HEK293 (cell line): ENCODE measurements around the gene TTC9B.

Experiments
- ATF2 ChIP-seq: fragments of 450-650 bp; formaldehyde crosslinking; IDR thresholded peaks from 2 replicates; pipeline ENCODE4 v1.5.1; 2016; ENCODE audit warnings: missing biosample characterization, missing genetic modification characterization, low read depth
- KLF16 ChIP-seq: fragments of 450-650 bp; formaldehyde crosslinking; IDR thresholded peaks from 2 replicates; pipeline ENCODE4 v1.5.1; 2017; ENCODE audit warnings: missing biosample characterization, missing genetic modification characterization
- MYNN ChIP-seq: fragments of 450-650 bp; formaldehyde crosslinking; IDR thresholded peaks from 2 replicates; pipeline ENCODE4 v1.5.1; 2016; ENCODE audit warnings: missing biosample characterization, missing genetic modification characterization, borderline replicate concordance
- PRDM1 ChIP-seq: fragments of 450-650 bp; formaldehyde crosslinking; IDR thresholded peaks from 2 replicates; pipeline ENCODE4; 2016; ENCODE audit warnings: missing biosample characterization, missing genetic modification characterization
- SCRT2 ChIP-seq: fragments of 450-650 bp; formaldehyde crosslinking; IDR thresholded peaks from 2 replicates; pipeline ENCODE4 v1.5.1; 2016; ENCODE audit warnings: missing biosample characterization, missing genetic modification characterization
- WT1 ChIP-seq: fragments of 450-650 bp; formaldehyde crosslinking; IDR thresholded peaks from 2 replicates; pipeline ENCODE4 v1.5.1; 2016; ENCODE audit warnings: missing biosample characterization, missing genetic modification characterization
- ZBTB48 ChIP-seq: fragments of 450-650 bp; formaldehyde crosslinking; IDR thresholded peaks from 2 replicates; pipeline ENCODE4 v1.5.1; 2016; ENCODE audit warnings: missing biosample characterization, missing genetic modification characterization
- ZBTB7A ChIP-seq: fragments of 450-650 bp; formaldehyde crosslinking; IDR thresholded peaks from 2 replicates; pipeline ENCODE4 v1.5.1; 2016; ENCODE audit warnings: low read depth, missing biosample characterization, missing genetic modification characterization
- ZFHX2 ChIP-seq: fragments of 450-650 bp; formaldehyde crosslinking; conservative IDR thresholded peaks from 2 replicates; pipeline ENCODE4 v1.5.1; 2016; ENCODE audit warnings: missing biosample characterization, missing genetic modification characterization
- ZNF133 ChIP-seq: fragments of 450-650 bp; formaldehyde crosslinking; IDR thresholded peaks from 2 replicates; pipeline ENCODE4 v1.5.1; 2016; ENCODE audit warnings: missing biosample characterization, missing genetic modification characterization
- ZNF148 ChIP-seq: fragments of 450-650 bp; formaldehyde crosslinking; IDR thresholded peaks from 2 replicates; pipeline ENCODE4 v1.5.0; 2017; ENCODE audit warnings: missing biosample characterization, missing genetic modification characterization, borderline replicate concordance
- ZNF155 ChIP-seq: fragments of 450-650 bp; formaldehyde crosslinking; IDR thresholded peaks from 2 replicates; pipeline ENCODE4 v1.5.1; 2016; ENCODE audit warnings: missing biosample characterization, missing genetic modification characterization
- ZNF157 ChIP-seq: fragments of 450-650 bp; formaldehyde crosslinking; IDR thresholded peaks from 2 replicates; pipeline ENCODE4 v1.5.1; 2016; ENCODE audit warnings: missing biosample characterization, missing genetic modification characterization
- ZNF2 ChIP-seq: fragments of 450-650 bp; formaldehyde crosslinking; IDR thresholded peaks from 2 replicates; pipeline ENCODE4 v1.5.1; 2016; ENCODE audit warnings: missing biosample characterization, missing genetic modification characterization
- ZNF214 ChIP-seq: fragments of 450-650 bp; formaldehyde crosslinking; IDR thresholded peaks from 2 replicates; pipeline ENCODE4 v1.5.1; 2017; ENCODE audit warnings: missing biosample characterization, mild to moderate bottlenecking, missing genetic modification characterization, borderline replicate concordance
- ZNF223 ChIP-seq: fragments of 450-650 bp; formaldehyde crosslinking; IDR thresholded peaks from 2 replicates; pipeline ENCODE4 v1.5.1; 2016; ENCODE audit warnings: missing biosample characterization, missing genetic modification characterization
- ZNF391 ChIP-seq: fragments of 450-650 bp; formaldehyde crosslinking; IDR thresholded peaks from 2 replicates; pipeline ENCODE4 v1.5.1; 2016; ENCODE audit warnings: low read depth, missing biosample characterization, missing genetic modification characterization, borderline replicate concordance
- ZNF394 ChIP-seq: fragments of 450-650 bp; formaldehyde crosslinking; IDR thresholded peaks from 2 replicates; pipeline ENCODE4 v1.5.1; 2016; ENCODE audit warnings: missing biosample characterization, missing genetic modification characterization, mild to moderate bottlenecking, moderate library complexity, borderline replicate concordance
- ZNF433 ChIP-seq: fragments of 450-650 bp; formaldehyde crosslinking; IDR thresholded peaks from 2 replicates; pipeline ENCODE4 v1.5.1; 2016; ENCODE audit warnings: missing biosample characterization, missing genetic modification characterization, low read depth
- ZNF501 ChIP-seq: fragments of 450-650 bp; formaldehyde crosslinking; IDR thresholded peaks from 2 replicates; pipeline ENCODE4 v1.5.1; 2016; ENCODE audit warnings: missing biosample characterization, missing genetic modification characterization
- ZNF514 ChIP-seq: fragments of 450-650 bp; formaldehyde crosslinking; IDR thresholded peaks from 2 replicates; pipeline ENCODE4 v1.5.1; 2016; ENCODE audit warnings: missing biosample characterization, missing genetic modification characterization
- ZNF529 ChIP-seq: fragments of 450-650 bp; formaldehyde crosslinking; IDR thresholded peaks from 2 replicates; pipeline ENCODE4 v1.5.1; 2017; ENCODE audit warnings: missing genetic modification characterization, missing biosample characterization; ENCODE audit not compliant: insufficient replicate concordance
- ZNF548 ChIP-seq: fragments of 450-650 bp; formaldehyde crosslinking; IDR thresholded peaks from 2 replicates; pipeline ENCODE4 v1.5.1; 2016; ENCODE audit warnings: missing biosample characterization, missing genetic modification characterization
- ZNF626 ChIP-seq: fragments of 450-650 bp; sonication (Bioruptor Pico); formaldehyde crosslinking; IDR thresholded peaks from 2 replicates; pipeline ENCODE4 v1.5.1; 2018; ENCODE audit warnings: missing biosample characterization, missing genetic modification characterization, inconsistent platforms
- ZNF658 ChIP-seq: fragments of 450-650 bp; formaldehyde crosslinking; IDR thresholded peaks from 2 replicates; pipeline ENCODE4; 2016; ENCODE audit warnings: missing biosample characterization, missing genetic modification characterization
- ZNF707 ChIP-seq: fragments of 450-650 bp; formaldehyde crosslinking; IDR thresholded peaks from 2 replicates; pipeline ENCODE4 v1.5.1; 2016; ENCODE audit warnings: missing biosample characterization, missing genetic modification characterization
- ZNF768 ChIP-seq: fragments of 450-650 bp; formaldehyde crosslinking; IDR thresholded peaks from 2 replicates; pipeline ENCODE4 v1.5.1; 2018; ENCODE audit warnings: missing biosample characterization, mild to moderate bottlenecking, missing genetic modification characterization
- ZSCAN23 ChIP-seq: fragments of 450-650 bp; formaldehyde crosslinking; IDR thresholded peaks from 2 replicates; pipeline ENCODE4 v1.5.1; 2016; ENCODE audit warnings: missing biosample characterization, missing genetic modification characterization
- TF ChIP-seq, protein P1 (sequence below): fragments of 450-650 bp; formaldehyde crosslinking; IDR thresholded peaks from 2 replicates; pipeline ENCODE4 v1.5.1; 2016; ENCODE audit warnings: missing biosample characterization, missing genetic modification characterization
- TF ChIP-seq, protein P2 (sequence below): fragments of 450-650 bp; formaldehyde crosslinking; IDR thresholded peaks from 2 replicates; pipeline ENCODE4 v1.5.1; 2016; ENCODE audit warnings: missing biosample characterization, missing genetic modification characterization

TTC9B gene

DNA sequence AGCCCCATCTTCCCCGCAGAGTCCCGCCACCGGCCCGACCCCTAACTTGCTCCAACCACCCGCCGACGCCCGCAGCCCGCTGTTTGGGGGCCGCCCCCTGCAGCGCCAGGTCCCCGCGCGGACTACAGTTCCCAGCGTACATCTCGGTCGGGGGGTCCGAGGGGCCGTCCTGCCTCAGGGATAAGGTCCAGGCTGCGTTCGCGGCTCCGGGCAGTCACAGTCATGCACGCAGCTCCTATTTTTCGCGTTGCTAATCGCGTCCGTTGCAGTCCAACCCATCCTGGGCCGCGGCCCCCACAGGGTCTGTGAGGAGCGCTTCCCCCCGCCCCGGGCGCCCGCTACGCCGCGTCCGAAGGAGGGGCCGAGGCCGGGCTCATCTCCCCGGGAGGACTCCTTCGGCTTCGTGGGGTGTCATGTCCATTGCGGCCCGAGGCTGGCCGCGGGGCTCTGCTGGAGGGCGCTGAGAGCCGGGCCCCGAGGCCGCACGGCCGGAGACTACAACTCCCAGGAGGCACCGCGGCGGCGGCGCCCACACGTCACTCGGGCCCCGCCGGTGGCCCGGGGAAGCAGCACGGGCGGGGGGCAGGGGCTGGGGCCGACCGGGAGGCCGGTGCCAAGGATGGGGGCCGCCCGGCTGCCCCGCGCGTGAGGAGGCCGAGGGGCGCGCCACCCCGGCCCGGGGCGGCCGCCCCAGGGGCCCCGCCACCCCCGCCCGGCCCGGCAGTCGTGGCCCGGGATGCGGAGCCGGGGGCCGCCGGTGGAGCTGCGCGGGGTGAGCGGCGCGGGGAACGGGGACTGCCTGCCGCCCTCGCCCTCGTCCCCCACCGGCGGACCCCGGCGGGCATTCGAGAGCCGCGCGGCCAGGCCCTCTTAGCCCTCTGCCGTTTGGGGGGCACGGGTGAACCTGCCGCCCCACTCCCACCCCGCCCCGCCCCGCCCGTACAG lies 27.0 kb downstream of the TTC9B start, which contains the start of gene MAP3K10 (continued):
- TF ChIP-seq, protein P1, sequence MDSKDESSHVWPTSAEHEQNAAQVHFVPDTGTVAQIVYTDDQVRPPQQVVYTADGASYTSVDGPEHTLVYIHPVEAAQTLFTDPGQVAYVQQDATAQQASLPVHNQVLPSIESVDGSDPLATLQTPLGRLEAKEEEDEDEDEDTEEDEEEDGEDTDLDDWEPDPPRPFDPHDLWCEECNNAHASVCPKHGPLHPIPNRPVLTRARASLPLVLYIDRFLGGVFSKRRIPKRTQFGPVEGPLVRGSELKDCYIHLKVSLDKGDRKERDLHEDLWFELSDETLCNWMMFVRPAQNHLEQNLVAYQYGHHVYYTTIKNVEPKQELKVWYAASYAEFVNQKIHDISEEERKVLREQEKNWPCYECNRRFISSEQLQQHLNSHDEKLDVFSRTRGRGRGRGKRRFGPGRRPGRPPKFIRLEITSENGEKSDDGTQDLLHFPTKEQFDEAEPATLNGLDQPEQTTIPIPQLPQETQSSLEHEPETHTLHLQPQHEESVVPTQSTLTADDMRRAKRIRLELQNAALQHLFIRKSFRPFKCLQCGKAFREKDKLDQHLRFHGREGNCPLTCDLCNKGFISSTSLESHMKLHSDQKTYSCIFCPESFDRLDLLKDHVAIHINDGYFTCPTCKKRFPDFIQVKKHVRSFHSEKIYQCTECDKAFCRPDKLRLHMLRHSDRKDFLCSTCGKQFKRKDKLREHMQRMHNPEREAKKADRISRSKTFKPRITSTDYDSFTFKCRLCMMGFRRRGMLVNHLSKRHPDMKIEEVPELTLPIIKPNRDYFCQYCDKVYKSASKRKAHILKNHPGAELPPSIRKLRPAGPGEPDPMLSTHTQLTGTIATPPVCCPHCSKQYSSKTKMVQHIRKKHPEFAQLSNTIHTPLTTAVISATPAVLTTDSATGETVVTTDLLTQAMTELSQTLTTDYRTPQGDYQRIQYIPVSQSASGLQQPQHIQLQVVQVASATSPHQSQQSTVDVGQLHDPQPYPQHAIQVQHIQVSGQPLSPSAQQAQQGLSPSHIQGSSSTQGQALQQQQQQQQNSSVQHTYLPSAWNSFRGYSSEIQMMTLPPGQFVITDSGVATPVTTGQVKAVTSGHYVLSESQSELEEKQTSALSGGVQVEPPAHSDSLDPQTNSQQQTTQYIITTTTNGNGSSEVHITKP (tag by site-specific recombination), result peak; percentile 100
- TF ChIP-seq ZNF223 (tag by site-specific recombination) (peak; percentile 81), ZNF658 (tag by site-specific recombination) (no peak), ZBTB48 (tag by site-specific recombination) (peak; percentile 100), ZNF394 (tag by site-specific recombination) (0 out of 2 replicates have a peak, but pooled peaks have one; percentile 51), SCRT2 (tag by site-specific recombination) (no peak), ZSCAN23 (tag by site-specific recombination) (no peak), ZNF391 (tag by site-specific recombination) (no peak), ZNF148 (no peak; the same call in 1 of the 2 replicates), ZNF529 (no peak), ZFHX2 (peak; percentile 70), WT1 (tag by site-specific recombination) (no peak; the same call in 1 of the 2 replicates), ZNF548 (tag by site-specific recombination) (peak; percentile 28; the same call in 1 of the 2 replicates), ZNF768 (tag by site-specific recombination) (no peak), ZNF626 (tag by site-specific recombination) (no peak; the same call in 1 of the 2 replicates), ZBTB7A (peak; percentile 99), MYNN (no peak), ZNF2 (tag by site-specific recombination) (peak; percentile 87; the same call in 1 of the 2 replicates), ZNF155 (no peak), ZNF707 (tag by site-specific recombination) (no peak), ZNF433 (no peak), ZNF501 (tag by site-specific recombination) (peak; percentile 89), KLF16 (tag by site-specific recombination) (peak; percentile 70), PRDM1 (tag by site-specific recombination) (no peak), ATF2 (tag by site-specific recombination) (0 out of 2 replicates have a peak, but pooled peaks have one; percentile 3), ZNF514 (tag by site-specific recombination) (no peak), ZNF133 (peak; percentile 33; the same call in 1 of the 2 replicates), ZNF214 (tag by site-specific recombination) (no peak), ZNF157 (tag by site-specific recombination) (no peak)
- TF ChIP-seq, protein P2, sequence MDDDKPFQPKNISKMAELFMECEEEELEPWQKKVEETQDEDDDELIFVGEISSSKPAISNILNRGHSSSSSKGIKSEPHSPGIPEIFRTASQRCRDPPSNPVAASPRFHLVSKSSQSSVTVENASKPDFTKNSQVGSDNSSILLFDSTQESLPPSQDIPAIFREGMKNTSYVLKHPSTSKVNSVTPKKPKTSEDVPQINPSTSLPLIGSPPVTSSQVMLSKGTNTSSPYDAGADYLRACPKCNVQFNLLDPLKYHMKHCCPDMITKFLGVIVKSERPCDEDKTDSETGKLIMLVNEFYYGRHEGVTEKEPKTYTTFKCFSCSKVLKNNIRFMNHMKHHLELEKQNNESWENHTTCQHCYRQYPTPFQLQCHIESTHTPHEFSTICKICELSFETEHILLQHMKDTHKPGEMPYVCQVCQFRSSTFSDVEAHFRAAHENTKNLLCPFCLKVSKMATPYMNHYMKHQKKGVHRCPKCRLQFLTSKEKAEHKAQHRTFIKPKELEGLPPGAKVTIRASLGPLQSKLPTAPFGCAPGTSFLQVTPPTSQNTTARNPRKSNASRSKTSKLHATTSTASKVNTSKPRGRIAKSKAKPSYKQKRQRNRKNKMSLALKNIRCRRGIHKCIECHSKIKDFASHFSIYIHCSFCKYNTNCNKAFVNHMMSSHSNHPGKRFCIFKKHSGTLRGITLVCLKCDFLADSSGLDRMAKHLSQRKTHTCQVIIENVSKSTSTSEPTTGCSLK (tag by site-specific recombination), result no peak
